GM23248 (cell line): ENCODE data around the gene ADGRL1.

Experiments used
- EZH2 ChIP-seq: fragments of 200-600 bp; sonication (generic); IDR thresholded peaks from 2 replicates; pipeline ENCODE4 v1.6.1; 2018; ENCODE audit warnings: antibody characterized with exemption, mild to moderate bottlenecking; ENCODE audit not compliant: insufficient read depth, poor library complexity, severe bottlenecking
- EZH2phosphoT487 ChIP-seq: fragments of 200-600 bp; sonication (generic); IDR thresholded peaks from 2 replicates; pipeline ENCODE4 v1.6.1; 2018; ENCODE audit warnings: antibody characterized with exemption, moderate library complexity, mild to moderate bottlenecking, low read depth; ENCODE audit not compliant: insufficient read depth

DNA sequence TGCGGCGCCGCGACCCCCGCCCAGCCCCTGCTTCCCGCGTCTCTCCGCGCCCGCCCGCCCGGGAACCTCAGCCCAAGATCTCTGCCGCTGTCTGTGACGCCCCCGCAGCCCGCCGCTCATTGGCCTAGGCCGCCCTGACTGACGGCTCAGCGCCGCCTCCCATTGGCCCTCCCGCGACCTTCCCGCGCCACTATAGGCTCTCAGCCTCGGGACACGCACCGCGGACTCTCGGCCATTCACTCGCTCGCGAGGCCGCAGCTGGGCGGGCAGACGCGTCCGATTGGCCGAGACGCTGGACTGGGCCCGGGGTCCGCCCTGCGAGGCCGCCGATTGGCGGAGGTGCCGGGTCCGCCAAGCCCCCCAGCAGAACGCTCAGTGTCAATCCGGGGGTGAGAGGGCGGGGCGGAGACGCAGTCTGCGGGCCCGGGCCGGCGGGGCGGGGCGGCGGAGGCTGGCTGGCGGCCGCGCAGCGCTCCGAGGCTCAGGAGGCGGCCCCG, 88.3 kb downstream of the ADGRL1 start, which contains the start of gene PRKACA:
- TF ChIP-seq EZH2phosphoT487 (no peak), EZH2 (no peak)
